Measurements from ENCODE around the gene PTCRA.

GRCh38 chr6:42932412-42932811 lies 16.6 kb downstream of the PTCRA start:
- TF ChIP-seq POLR2AphosphoS5 (IDR thresholded peaks at IDR 0.05) (no peak), POLR2A (IDR thresholded peaks at IDR 0.05) (no peak)
- TF ChIP-seq, protein P1, sequence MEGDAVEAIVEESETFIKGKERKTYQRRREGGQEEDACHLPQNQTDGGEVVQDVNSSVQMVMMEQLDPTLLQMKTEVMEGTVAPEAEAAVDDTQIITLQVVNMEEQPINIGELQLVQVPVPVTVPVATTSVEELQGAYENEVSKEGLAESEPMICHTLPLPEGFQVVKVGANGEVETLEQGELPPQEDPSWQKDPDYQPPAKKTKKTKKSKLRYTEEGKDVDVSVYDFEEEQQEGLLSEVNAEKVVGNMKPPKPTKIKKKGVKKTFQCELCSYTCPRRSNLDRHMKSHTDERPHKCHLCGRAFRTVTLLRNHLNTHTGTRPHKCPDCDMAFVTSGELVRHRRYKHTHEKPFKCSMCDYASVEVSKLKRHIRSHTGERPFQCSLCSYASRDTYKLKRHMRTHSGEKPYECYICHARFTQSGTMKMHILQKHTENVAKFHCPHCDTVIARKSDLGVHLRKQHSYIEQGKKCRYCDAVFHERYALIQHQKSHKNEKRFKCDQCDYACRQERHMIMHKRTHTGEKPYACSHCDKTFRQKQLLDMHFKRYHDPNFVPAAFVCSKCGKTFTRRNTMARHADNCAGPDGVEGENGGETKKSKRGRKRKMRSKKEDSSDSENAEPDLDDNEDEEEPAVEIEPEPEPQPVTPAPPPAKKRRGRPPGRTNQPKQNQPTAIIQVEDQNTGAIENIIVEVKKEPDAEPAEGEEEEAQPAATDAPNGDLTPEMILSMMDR (IDR thresholded peaks at IDR 0.05) = no peak
